Panc1 (cell line): ENCODE measurements around the gene OPN5. TPM values are rescaled to one million over a fixed set of nuclear protein-coding genes. Genes with fewer than 3 reads are reported as not detected.

Experiments used
- ATAC-seq: fragments of 200-7000 bp; cut with Tn5 transposase; 2 replicates; pipeline ENCODE4 v1.9.1; 2020; ENCODE audit warnings: mild to moderate bottlenecking, moderate library complexity
- BruUV-seq: library from RNA; stranded (reverse); fragments of 400-500 nt; replicated peaks from 2 replicates; lab custom pipeline; 2021; lab: Mats Ljungman, UMichigan
- CTCF ChIA-PET: fragments of 300-600 bp; sonication (Branson Sonifier 250); formaldehyde crosslinking; loops from one replicate; lab custom pipeline; 2022; ENCODE audit warnings: antibody characterized with exemption; lab: Charles Lee
- POLR2A ChIA-PET: fragments of 300-600 bp; sonication (Branson Sonifier 250); formaldehyde crosslinking; loops from one replicate; lab custom pipeline; 2022; ENCODE audit warnings: antibody characterized with exemption; lab: Charles Lee
- DNase-seq: peaks from one replicate; pipeline ENCODE4 v3.0.0-alpha.2; 2010; ENCODE audit warnings: low read depth, low spot score
- H3K27ac ChIP-seq: 2 replicates; pipeline ENCODE4 v1.5.1; 2011; ENCODE audit warnings: mild to moderate bottlenecking, low read length, inconsistent platforms
- H3K27me3 ChIP-seq: fragments of 200-500 bp; sonication (Bioruptor generic); 2 replicates; pipeline ENCODE4 v1.6.0; 2014; ENCODE audit warnings: low read length, inconsistent platforms; ENCODE audit not compliant: control insufficient read depth, insufficient read depth
- H3K36me3 ChIP-seq: fragments of 200-500 bp; sonication (Bioruptor generic); 2 replicates; pipeline ENCODE4 v1.5.1; 2014; ENCODE audit warnings: inconsistent platforms, mild to moderate bottlenecking, low read length, moderate library complexity; ENCODE audit not compliant: control insufficient read depth, insufficient read depth
- H3K4me1 ChIP-seq: 2 replicates; pipeline ENCODE4 v1.5.1; 2011; ENCODE audit warnings: inconsistent platforms, mild to moderate bottlenecking, low read length, moderate library complexity; ENCODE audit not compliant: control insufficient read depth, insufficient read depth
- H3K4me3 ChIP-seq, 2 experiments: 2 replicates each; pipeline ENCODE4 v1.5.1; 2011 to 2012; ENCODE audit warnings: low read depth in 2 of 2, low read length in 2 of 2, mild to moderate bottlenecking in 2 of 2, inconsistent platforms in 1 of 2, moderate library complexity in 1 of 2
- H3K9me3 ChIP-seq: fragments of 200-500 bp; sonication (Bioruptor generic); 2 replicates; pipeline ENCODE4 v1.5.1; 2014; ENCODE audit warnings: low read depth, mild to moderate bottlenecking, inconsistent platforms, low read length, moderate library complexity; ENCODE audit not compliant: control insufficient read depth, insufficient read depth
- POLR2AphosphoS5 ChIP-seq: IDR thresholded peaks from 2 replicates; pipeline ENCODE4 v1.6.1; 2012; ENCODE audit warnings: mild to moderate bottlenecking, low read depth, low read length, moderate library complexity
- SIN3A ChIP-seq: IDR thresholded peaks from 2 replicates; pipeline ENCODE4 v1.6.1; 2012; ENCODE audit warnings: low read depth, mild to moderate bottlenecking, low read length, moderate library complexity, borderline replicate concordance; ENCODE audit not compliant: insufficient read depth
- TCF7L2 ChIP-seq: IDR thresholded peaks from 2 replicates; pipeline ENCODE4 v1.6.1; 2011; ENCODE audit warnings: mild to moderate bottlenecking, low read depth, low read length, inconsistent platforms
- in situ Hi-C: cut with HindIII; loops from 2 replicates; pipeline ENCODE4 v1.10.0; 2016; ENCODE audit warnings: low sequenced_read_pairs, low pct_unique_long_range_greater_than_20kb
- intact Hi-C: fragments of 100-400 bp; cut with micrococcal nuclease; formaldehyde crosslinking; loops from one replicate; pipeline ENCODE4 v1.10.0; 2022; ENCODE audit not compliant: unreplicated experiment
- total RNA-seq: library from RNA; stranded (reverse); gene quantifications from one replicate; pipeline ENCODE4 v1.2.1, GENCODE V29; 2021; ENCODE audit not compliant: unreplicated experiment
- TF ChIP-seq, protein P1 (sequence below), 2 experiments: IDR thresholded peaks; 2 replicates each; pipeline ENCODE4 v1.6.1; 2011 to 2012; ENCODE audit warnings: low read depth in 2 of 2, control low read depth in 1 of 2, low read length in 1 of 2, mild to moderate bottlenecking in 1 of 2, moderate library complexity in 1 of 2; ENCODE audit not compliant: insufficient read depth in 1 of 2
- TF ChIP-seq, protein P2 (sequence below): fragments of 450-650 bp; IDR thresholded peaks from 2 replicates; pipeline ENCODE4 v1.5.1; 2017; ENCODE audit warnings: mild to moderate bottlenecking

The OPN5 gene
- total RNA-seq, 1 experiment from 2014 or later = not detected

DNA sequence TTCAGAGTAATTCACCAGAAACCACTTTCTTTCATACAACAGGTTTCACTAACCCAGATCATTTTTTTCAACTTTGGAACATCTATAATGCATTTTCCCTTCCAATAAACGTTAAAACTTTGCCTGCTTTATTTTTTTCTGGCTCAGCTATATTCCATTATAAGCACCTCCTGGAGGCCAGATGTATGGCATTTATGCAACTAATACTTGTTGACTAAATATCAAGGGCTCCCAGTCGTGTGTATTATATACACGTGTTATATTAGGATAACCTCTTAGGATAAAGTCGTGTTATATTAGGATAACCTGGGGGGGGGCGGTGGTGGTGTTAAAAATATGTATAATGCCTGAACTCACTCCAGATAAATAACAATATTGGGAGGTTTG, 6.7 kb downstream of the OPN5 start:
- TF ChIP-seq, protein P1, sequence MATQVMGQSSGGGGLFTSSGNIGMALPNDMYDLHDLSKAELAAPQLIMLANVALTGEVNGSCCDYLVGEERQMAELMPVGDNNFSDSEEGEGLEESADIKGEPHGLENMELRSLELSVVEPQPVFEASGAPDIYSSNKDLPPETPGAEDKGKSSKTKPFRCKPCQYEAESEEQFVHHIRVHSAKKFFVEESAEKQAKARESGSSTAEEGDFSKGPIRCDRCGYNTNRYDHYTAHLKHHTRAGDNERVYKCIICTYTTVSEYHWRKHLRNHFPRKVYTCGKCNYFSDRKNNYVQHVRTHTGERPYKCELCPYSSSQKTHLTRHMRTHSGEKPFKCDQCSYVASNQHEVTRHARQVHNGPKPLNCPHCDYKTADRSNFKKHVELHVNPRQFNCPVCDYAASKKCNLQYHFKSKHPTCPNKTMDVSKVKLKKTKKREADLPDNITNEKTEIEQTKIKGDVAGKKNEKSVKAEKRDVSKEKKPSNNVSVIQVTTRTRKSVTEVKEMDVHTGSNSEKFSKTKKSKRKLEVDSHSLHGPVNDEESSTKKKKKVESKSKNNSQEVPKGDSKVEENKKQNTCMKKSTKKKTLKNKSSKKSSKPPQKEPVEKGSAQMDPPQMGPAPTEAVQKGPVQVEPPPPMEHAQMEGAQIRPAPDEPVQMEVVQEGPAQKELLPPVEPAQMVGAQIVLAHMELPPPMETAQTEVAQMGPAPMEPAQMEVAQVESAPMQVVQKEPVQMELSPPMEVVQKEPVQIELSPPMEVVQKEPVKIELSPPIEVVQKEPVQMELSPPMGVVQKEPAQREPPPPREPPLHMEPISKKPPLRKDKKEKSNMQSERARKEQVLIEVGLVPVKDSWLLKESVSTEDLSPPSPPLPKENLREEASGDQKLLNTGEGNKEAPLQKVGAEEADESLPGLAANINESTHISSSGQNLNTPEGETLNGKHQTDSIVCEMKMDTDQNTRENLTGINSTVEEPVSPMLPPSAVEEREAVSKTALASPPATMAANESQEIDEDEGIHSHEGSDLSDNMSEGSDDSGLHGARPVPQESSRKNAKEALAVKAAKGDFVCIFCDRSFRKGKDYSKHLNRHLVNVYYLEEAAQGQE (IDR thresholded peaks at IDR 0.05; ENCODE audit: insufficient read depth in 1 of 2, low read depth in 2 of 2, low read length in 1 of 2) = no peak
- TF ChIP-seq SIN3A (no peak), POLR2AphosphoS5 (no peak)
- TF ChIP-seq, protein P2, sequence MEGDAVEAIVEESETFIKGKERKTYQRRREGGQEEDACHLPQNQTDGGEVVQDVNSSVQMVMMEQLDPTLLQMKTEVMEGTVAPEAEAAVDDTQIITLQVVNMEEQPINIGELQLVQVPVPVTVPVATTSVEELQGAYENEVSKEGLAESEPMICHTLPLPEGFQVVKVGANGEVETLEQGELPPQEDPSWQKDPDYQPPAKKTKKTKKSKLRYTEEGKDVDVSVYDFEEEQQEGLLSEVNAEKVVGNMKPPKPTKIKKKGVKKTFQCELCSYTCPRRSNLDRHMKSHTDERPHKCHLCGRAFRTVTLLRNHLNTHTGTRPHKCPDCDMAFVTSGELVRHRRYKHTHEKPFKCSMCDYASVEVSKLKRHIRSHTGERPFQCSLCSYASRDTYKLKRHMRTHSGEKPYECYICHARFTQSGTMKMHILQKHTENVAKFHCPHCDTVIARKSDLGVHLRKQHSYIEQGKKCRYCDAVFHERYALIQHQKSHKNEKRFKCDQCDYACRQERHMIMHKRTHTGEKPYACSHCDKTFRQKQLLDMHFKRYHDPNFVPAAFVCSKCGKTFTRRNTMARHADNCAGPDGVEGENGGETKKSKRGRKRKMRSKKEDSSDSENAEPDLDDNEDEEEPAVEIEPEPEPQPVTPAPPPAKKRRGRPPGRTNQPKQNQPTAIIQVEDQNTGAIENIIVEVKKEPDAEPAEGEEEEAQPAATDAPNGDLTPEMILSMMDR = 0 out of 2 replicates have a peak, but pooled peaks have one; percentile 13
- no peak for ATAC-seq
- no peaks in the 10 kb centered on the region for H3K9me3 ChIP-seq
- no peaks in the 10 kb centered on the region for H3K36me3 ChIP-seq
- DNase-seq = no peak
- no peak overlapping the region for H3K27ac ChIP-seq
- peaks cover 5% of the 10 kb centered on the region for H3K27me3 ChIP-seq
- POLR2A ChIA-PET = interaction anchor here (0.6 kb wide), 1 partner anchor 1662 kb away, joined by 5 read pairs; no protein-coding TSS in a partner anchor
- H3K4me1 ChIP-seq = no peaks in the 10 kb centered on the region
- H3K4me3 ChIP-seq = no peak overlapping the region
- intact Hi-C loops = loop anchor here (1.0 to 5.0 kb wide), 2 partner anchors 977 to 1624 kb away; no protein-coding TSS in a partner anchor
- BruUV-seq = no TSS peak
- in situ Hi-C loops = no loop called here
- CTCF ChIA-PET = interaction anchor here (1.8 kb wide), 1 partner anchor 1622 kb away, joined by 6 read pairs; no protein-coding TSS in a partner anchor

DNA sequence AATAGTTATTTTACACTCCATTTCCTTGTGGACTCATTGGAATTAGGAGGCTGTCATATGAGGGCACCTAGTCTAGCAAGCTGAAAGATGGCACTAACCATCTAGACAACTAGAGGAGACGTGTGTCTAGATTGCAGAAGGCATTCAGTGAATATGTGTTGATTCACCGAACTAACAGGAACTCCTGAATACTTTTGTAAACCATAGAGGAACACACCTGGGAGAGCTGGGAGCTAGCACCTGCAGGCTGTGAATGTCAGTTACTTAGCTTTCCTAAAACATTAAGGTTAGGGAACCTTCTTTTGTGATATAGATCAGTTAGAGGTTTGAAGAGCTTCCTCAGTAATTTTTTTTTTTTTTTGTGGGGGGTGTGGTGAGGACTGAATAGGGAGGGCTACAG, 7.7 kb downstream of the OPN5 start:
- no peak overlapping the region for H3K27ac ChIP-seq
- H3K4me3 ChIP-seq = no peak overlapping the region
- no TSS peak for BruUV-seq
- TF ChIP-seq TCF7L2 (no peak), POLR2AphosphoS5 (no peak), SIN3A (no peak)
- TF ChIP-seq, protein P2 = no peak
- TF ChIP-seq, protein P1 (IDR thresholded peaks at IDR 0.05; ENCODE audit: insufficient read depth in 1 of 2, low read depth in 2 of 2, low read length in 1 of 2) = no peak
- in situ Hi-C loops = no loop called here
- no peaks in the 10 kb centered on the region for H3K9me3 ChIP-seq
- no peaks in the 10 kb centered on the region for H3K4me1 ChIP-seq
- H3K27me3 ChIP-seq = peaks cover 5% of the 10 kb centered on the region
- ChIA-PET CTCF (interaction anchor here (0.6 kb wide), 1 partner anchor 8 kb away, joined by 5 read pairs; no protein-coding TSS in a partner anchor), POLR2A (interaction anchor here (0.7 kb wide), 2 partner anchors 350 to 1760 kb away, joined by 3 to 4 read pairs; no protein-coding TSS in a partner anchor)
- ATAC-seq (no peak), DNase-seq (no peak)
- no peaks in the 10 kb centered on the region for H3K36me3 ChIP-seq
- intact Hi-C loops = loop anchor here (5.0 kb wide), 1 partner anchor 1623 kb away; no protein-coding TSS in a partner anchor
